ENCODE results near the gene FSIP1.

FSIP1 gene

DNA sequence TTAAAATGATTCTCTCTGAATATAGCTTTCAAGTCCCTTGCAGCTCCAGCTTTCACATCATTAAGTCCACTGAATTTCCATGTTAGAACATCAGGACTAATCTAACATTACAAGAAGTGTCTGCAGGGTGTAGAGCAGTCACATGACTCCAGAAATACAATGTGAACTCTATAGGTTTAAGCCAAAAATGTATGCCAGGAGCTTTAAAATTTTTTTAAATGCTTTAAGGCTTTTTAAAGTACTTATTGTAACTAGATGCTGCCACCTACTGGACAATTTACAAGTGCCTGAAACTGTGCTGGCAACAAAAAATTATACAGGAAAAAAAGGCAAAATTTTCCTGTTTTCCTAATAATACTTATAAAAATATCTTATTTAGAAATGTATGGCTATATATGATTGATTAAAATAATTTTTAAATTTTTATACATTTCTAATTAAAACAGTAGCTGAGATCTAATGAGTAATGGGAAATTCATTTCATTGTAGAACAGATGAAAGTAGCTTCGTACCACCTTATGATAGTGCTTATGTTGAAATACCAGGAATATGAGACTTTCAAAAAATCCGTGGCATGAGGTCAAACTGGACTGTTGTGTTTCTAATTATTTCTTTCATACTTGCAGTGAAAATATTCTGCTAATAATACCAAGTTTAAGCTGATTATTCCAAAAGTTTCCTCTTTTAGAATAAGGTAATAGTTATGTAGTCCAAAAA lies 25.7 kb downstream of the FSIP1 start:
- no peak for DNase-seq

- no peak for DNase-seq
Measured at GRCh38 chr15:39752991-39753390, 29.6 kb downstream of the FSIP1 start.

DNA sequence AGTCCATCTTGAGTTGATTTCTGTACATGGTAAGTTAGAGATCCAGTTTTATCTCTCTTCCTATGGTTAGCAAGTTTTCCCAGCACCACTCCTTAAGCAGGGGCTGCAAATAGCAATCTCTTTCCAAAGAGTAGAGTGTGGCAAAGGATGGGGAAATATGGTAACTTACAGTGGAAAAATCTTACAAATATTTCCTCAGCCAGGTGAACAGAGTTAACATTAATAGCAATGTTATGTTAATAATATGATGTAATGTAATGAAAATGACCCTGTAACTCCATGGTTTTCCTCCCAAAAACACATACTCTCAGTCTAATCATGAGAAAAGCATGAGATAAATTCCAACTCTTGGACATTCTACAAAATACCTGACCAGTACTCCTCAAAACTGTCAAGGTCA lies 30.4 kb downstream of the FSIP1 start:
- DNase-seq: no peak

- DNase-seq: no peak
Measured at GRCh38 chr15:39748276-39748675, 34.4 kb downstream of the FSIP1 start.

GRCh38 chr15:39747326-39747725 lies 35.3 kb downstream of the FSIP1 start:
- no peak for DNase-seq

- DNase-seq: no peak
Measured at GRCh38 chr15:39746714-39747276, 35.8 kb downstream of the FSIP1 start.

DNA sequence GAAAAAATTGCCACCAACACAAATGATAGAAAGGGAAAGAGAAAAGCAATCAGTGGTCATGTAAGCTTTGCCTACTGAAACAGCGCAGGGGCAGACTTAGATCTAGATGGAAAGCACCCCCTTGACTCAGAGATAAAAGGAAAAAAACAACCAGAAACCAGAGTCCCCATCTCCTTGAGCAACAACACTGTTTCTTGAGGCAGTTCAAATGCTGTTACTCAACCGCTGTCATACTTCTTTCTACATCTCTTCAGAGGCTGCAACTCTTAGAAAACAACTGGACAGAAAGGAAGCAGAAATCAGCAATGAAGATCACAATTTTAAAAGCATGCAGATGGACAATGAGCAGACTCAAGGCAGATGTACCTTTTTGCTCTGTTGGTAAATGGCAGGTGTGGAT lies 36.5 kb downstream of the FSIP1 start:
- DNase-seq: no peak

DNA sequence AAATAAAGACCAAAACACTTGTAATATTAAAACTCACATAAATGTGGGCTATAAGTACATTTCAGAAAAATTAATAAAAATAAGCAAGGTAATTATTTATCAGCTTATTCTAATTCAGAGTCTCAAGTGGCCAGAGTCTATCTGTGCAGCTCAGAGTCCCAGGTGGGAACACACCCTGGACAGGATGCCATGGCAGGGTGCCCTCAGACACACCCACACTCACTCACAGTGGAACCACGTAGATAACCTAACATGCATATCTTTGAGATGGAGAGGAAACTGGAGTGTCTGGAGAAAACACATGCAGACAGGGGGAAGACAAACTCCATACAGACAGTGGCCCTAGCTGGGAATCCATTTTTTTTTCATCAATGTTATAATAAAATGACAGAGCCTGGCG lies 37.2 kb downstream of the FSIP1 start:
- DNase-seq: no peak

DNA sequence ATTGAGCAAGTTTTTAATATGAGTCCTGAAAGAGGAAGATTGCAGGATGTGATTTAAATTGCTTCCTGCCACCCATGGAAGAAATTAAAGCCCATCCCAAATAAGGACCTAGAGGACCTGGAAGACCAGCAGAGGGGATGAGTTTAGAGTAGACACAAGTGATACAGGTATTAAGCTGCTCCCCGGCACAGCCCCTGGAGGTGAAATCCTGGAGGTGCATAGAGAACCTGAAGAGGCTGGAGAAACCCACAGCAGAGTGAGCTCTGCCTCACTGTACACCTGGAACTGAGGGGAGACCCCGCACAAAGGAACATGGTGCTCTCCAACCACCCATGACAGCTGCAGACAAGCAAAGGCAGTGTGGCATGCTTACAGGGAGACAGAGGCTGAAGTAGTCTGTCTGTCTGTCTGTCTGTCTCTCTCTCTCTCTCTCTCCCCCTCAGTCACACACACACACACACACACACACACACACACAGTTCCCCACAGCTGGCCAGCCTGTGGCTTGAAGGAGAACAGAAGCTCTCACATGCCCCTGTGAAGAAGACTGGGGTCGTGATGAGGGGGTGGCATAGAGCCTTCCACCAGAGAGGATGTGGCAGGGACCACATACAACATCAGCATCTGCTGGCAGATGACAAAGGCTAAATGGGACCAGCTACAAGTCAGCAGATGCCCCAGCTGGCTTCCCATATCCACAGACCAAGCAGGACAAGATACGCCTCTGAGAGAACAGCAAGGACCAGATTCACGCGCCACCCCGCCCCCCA lies 38.1 kb downstream of the FSIP1 start:
- no peak for DNase-seq

- no peak for DNase-seq
Measured at GRCh38 chr15:39743611-39744010, 39.0 kb downstream of the FSIP1 start.

- DNase-seq: no peak
Measured at GRCh38 chr15:39741258-39741657, 41.4 kb downstream of the FSIP1 start.

DNA sequence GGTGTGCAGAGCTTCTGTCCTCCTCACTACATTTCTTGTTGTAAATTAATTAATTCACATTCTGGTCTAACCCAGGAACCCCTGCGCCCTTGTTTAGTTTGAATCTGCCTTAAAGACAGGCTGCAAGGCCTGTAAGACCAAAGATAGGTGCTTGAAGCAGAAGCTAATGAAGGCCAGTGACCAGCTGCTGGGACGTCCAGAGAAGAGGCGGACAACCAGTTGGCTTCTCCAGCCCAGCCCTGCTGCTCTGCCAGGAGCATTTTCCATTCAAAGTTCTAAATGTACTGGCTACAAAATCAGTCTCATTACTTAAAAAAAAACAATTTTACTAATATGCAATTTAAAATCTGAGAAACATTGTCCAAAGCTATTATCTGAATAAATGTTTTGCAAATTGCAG lies 43.6 kb downstream of the FSIP1 start:
- DNase-seq: no peak

- DNase-seq: no peak
Measured at GRCh38 chr15:39737196-39737550, 45.5 kb downstream of the FSIP1 start.

DNA sequence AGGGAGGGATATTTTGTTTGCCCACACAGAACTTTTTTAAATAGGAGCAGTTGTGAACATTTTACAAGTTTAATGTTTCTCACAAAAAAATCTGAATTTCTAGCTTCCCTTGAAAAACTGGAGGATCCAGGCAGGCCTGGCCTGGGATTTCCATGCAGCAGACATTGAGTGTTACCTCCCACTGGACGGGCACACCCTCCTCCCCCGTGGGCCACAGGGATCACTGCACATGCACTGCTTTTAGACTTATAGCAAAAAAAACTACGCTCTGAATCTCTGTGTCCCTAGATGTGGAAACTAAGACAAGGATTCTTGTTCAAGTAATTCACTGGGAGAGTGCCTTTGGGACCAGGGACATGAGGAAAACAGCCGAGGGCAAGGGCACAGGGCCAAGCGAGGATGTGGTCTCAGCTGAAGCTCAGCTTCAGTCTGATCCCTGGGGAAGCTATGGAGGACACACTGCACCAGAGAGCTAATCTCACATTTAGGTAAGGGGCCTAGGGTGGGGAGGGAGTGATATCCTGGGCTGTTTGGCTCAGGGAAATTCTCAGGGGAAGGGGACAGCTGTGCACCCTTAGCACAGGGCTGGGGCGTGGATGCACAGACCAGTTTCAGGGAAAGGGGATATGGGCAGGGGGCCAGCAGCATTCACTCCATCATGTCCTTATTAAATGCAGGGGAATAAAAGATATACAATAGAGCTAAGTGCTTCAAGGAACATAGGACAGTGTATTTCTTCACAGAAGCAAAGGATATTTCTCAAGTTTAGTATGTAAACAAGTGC lies 46.0 kb downstream of the FSIP1 start:
- no peak for DNase-seq

- DNase-seq: no peak
Measured at GRCh38 chr15:39735120-39735717, 47.4 kb downstream of the FSIP1 start.

DNA sequence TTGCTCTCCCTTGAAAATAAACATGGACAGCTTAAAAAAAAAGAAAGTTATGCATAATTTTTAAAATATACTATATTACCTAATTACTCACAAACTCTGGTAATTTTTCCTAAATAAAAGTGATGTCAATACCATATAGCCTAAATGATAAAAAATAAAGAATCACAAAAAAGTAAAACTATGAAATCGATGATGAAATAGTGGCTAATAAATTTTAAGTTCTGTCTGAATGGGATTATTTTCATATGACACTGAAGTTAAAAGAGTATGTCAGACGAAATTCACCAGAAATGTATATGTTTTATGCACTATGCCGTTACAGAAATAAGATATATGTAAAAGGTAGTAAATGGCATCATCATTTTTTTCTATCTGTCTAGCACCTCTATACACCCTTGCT lies 51.4 kb downstream of the FSIP1 start:
- DNase-seq: no peak

DNA sequence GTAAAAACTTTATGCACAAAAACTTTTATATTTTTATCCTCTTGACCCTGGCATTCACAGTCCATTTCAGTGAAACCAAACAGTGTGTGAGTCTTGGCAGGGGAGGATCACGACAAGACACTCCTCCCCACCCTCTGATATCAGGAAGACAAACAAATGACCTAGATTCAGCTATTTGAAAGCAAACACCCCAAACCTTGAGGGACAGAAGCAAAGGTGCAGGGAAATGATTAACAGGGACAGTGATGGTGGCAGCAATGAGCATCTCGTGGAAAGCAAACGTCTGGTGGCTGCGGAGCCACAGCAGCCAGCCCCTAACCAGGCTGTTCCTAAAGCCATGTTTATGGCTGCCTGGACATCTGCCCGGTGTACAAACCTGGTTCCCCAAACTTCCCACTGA lies 52.1 kb downstream of the FSIP1 start:
- DNase-seq: no peak

DNA sequence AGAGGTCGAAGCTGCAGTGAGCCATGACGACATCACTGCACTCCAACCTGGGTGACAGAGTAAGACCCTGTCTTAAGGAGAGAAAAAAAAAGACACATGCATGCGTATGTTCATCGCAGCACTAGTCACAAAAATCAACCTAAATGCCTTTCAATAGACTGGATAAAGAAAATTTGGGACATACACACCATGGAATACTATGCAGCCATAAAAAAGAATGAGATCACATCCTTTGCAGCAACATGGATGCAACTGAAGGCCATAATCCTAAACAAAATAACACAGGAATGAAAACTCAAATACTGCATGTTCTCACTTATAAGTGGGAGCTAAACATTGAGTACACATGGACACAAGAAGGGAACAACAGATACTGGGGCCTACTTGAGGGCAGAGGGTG lies 53.1 kb downstream of the FSIP1 start:
- DNase-seq: no peak

DNA sequence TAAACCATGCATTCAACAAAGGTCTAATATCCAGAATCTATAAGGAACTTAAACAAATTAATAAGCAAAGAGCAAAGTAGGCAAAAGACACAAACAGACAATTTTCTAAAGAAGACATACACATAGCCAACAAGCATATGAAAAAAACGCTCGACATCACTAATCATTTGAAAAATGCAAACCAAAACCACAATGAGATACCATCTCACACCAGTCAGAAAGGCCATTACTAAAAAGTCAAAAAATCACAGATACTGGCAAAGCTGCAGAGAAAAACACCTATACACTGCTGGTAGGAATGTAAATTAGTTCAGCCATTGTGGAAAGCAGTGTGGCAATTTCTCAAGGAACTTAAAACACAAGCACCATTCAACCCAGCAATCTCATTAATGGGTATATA lies 53.8 kb downstream of the FSIP1 start:
- DNase-seq: no peak

GRCh38 chr15:39721893-39722292 lies 60.7 kb downstream of the FSIP1 start:
- DNase-seq: no peak

DNA sequence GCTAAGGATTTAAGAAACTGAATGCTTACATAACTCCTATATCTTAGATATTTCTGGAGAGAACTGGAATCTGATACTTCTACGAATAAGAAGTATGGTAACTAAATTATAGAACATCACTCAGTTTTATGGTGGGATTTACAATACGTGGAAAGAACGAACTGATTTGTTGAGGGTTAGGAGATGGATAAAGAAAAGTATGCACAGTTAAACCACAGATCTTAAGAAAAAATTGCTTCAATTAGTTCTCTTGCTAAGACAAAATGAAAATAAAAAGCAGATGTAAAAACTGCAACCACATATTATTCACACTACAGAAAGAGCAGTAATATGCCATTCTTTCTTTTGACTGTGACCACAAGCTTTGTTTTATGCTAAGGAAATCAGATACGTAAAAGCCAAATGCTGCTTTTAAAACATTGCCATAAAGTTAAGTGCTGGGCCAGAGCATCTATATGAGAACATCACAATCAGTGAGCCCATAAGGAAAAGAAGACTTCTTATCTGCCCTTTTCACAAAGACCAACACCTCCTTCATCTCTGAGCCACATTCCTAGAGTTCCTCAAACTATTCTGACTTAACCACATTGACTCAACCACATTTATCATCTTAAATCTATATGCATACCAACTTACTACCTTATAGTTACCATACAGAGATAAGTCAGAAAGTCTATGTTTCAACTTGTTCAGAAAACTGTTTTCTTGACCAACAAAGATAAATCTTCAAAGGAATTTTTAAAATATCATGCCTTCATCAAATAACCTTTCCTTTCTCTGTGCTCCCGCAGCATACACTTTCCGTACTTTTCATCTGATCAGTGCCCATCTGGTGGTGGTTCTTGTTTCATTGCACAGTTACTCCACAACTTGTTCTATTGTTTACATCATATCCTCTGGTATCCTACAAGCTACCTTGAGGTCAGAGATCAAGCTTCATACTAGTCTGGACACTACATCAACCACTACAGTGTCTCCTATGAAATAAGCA lies 61.7 kb downstream of the FSIP1 start:
- no peak for DNase-seq

- no peak for DNase-seq
Measured at GRCh38 chr15:39720081-39720480, 62.6 kb downstream of the FSIP1 start.

All from NCI-H187 treated with DMSO at 0.1 percent for 48 hours (cell line).